Thymus (tissue), 11 donors: ENCODE measurements around the gene ABCD2. TPM values are rescaled to one million over a fixed set of nuclear protein-coding genes. Genes with fewer than 3 reads are reported as not detected.

ENCODE experiments used
- DNase-seq, 9 donors: peaks; one replicate each; pipeline ENCODE4 v3.0.0-alpha.2; 2013; ENCODE audit warnings: low spot score in 9 of 9, low read depth in 6 of 9, missing footprints in 1 of 9
- H3K27ac ChIP-seq, 2 donors: one replicate each; pipeline ENCODE4 v1.5.1; 2013; ENCODE audit warnings: control low read depth in 1 of 2, low read depth in 1 of 2, low read length in 1 of 2, mild to moderate bottlenecking in 1 of 2, moderate library complexity in 1 of 2
- H3K27me3 ChIP-seq, 2 donors: one replicate each; pipeline ENCODE4 v1.5.1; 2013; ENCODE audit warnings: low read length in 1 of 2; ENCODE audit not compliant: control insufficient read depth in 2 of 2, insufficient read depth in 1 of 2
- H3K36me3 ChIP-seq, 2 donors: one replicate each; pipeline ENCODE4 v1.5.1; 2013; ENCODE audit warnings: low read length in 1 of 2, mild to moderate bottlenecking in 1 of 2, moderate library complexity in 1 of 2; ENCODE audit not compliant: control insufficient read depth in 2 of 2, insufficient read depth in 2 of 2
- H3K4me1 ChIP-seq, 2 donors: one replicate each; pipeline ENCODE4 v1.5.1; 2013; ENCODE audit warnings: low read length in 2 of 2; ENCODE audit not compliant: control insufficient read depth in 2 of 2, insufficient read depth in 2 of 2
- H3K4me3 ChIP-seq, 2 donors: one replicate each; pipeline ENCODE4 v1.5.1; 2013; ENCODE audit warnings: low read length in 2 of 2, control low read depth in 1 of 2, mild to moderate bottlenecking in 1 of 2
- H3K9me3 ChIP-seq, 2 donors: one replicate each; pipeline ENCODE4 v1.5.1; 2013; ENCODE audit warnings: low read length in 1 of 2, mild to moderate bottlenecking in 1 of 2; ENCODE audit not compliant: control insufficient read depth in 2 of 2, insufficient read depth in 1 of 2
- WGBS: extraction: QIAGEN DNeasy Blood & Tissue Kit; methylation state at CpG from one replicate; pipeline ENCODE4 v1.1.7; 2013; 5-methylcytosine and 5-hydroxymethylcytosine counted together
- polyA plus RNA-seq: library from polyadenylated mRNA; stranded (reverse); fragments of 200-250 nt; gene quantifications from one replicate; pipeline ENCODE4 v1.2.3, GENCODE V29; 2013
- total RNA-seq: library from RNA; stranded (reverse); fragments of 120-200 nt; gene quantifications from one replicate; pipeline ENCODE4 v1.2.4, GENCODE V29; 2013
- donor health status: healthy.

ABCD2 gene
- total and polyA plus RNA-seq, 2 donors, result 0.71 to 0.84 TPM

DNA sequence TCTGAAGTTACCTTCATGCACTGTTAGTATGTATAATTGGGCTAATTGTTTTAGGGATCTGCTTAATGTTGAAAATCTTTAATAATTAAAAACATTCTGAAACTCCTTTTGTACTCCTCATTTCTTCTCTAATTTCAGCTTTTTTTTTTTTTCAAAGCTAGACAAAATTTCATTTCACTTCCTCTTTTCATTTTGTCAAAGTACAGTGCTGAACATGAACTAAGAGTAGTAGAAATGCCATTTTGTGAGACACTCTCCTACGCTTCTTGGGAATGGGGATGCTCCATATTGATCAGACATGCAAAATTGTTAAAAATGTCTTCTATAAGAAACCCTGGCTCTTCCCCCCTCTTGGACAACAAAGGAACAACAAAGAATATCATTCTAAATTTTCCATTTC lies 1.7 kb downstream of the ABCD2 start:
- H3K4me1 ChIP-seq, result peaks cover 0 to 3% of the 10 kb centered on the region in 2 donors
- H3K36me3 ChIP-seq, result no peaks in the 10 kb centered on the region
- no peaks in the 10 kb centered on the region for H3K27me3 ChIP-seq
- no peaks in the 10 kb centered on the region for H3K9me3 ChIP-seq
- 88% methylated on average over 1 of the region's 1 CpG for WGBS
- peak in 1 of 9 donors; percentile 12 for DNase-seq
- H3K4me3 ChIP-seq, result no peak overlapping the region
- no peak overlapping the region for H3K27ac ChIP-seq

DNA sequence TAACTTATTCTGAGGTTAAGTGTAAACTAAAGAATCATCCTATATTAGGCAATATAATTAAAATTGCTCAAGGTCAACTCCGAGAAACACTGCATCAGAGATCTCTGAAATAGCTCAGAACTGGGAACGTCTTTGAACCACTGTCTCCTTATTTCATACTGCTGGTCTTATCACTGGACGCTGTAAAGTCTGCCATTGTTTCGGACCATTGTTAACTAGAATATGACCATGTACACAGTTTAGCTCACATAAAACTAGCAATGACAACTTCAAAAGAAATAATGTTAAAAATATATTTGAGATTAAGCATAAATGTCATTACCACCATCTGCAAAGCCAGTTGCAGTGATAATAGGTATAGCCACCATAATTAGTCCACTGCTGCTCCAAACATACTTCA lies 2.9 kb downstream of the ABCD2 start:
- no peaks in the 10 kb centered on the region for H3K36me3 ChIP-seq
- no peak overlapping the region for H3K4me3 ChIP-seq
- DNase-seq, result no peak
- H3K9me3 ChIP-seq, result no peaks in the 10 kb centered on the region
- peaks cover 0 to 3% of the 10 kb centered on the region in 2 donors for H3K4me1 ChIP-seq
- 96% methylated on average over 4 of the region's 4 CpGs for WGBS
- H3K27me3 ChIP-seq, result no peaks in the 10 kb centered on the region
- H3K27ac ChIP-seq, result no peak overlapping the region

DNA sequence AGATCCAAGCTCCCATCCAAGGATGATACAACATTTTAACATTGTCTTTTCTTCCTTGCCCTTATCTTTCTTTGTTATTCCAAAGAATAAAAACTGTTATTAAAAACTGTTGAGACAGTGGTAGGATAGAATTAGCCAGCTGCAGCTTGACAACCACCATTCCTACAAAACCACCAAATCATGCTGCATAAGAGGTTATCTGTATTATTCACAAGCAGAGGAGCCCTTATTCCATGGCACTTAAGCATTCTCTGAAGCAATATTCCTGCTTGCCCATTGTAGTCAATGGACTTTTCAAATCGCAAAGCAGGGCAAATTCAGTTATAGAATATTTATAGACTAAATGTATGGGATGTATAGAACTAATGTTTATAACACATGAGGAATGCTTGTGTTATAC lies 3.4 kb downstream of the ABCD2 start:
- Histone ChIP-seq H3K4me1 (peaks cover 0 to 3% of the 10 kb centered on the region in 2 donors), H3K27ac (no peak overlapping the region), H3K9me3 (no peaks in the 10 kb centered on the region), H3K36me3 (no peaks in the 10 kb centered on the region), H3K27me3 (no peaks in the 10 kb centered on the region), H3K4me3 (no peak overlapping the region)
- WGBS, result 99% methylated on average over 1 of the region's 1 CpG
- no peak for DNase-seq

DNA sequence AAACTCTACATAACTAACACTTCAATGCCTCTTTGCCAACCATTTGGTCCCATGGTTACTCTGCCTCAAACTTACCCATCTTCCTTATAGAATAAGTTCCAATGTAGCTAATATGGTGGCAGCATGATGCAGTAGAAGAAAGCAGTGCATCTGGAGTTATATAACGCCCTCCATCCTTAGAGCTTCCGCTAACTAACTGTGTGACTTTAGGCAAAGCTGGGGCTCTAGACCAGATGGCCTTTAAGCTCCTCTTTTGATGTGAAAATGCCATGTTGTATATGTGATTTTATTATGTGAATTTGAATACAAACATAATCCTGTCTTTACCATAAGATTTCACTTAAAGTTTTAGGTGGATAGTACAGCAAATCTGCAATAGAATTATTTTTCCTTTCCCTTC lies 6.1 kb downstream of the ABCD2 start:
- Histone ChIP-seq H3K36me3 (no peaks in the 10 kb centered on the region), H3K4me3 (no peak overlapping the region)
- 95% methylated on average over 2 of the region's 2 CpGs for WGBS

DNA sequence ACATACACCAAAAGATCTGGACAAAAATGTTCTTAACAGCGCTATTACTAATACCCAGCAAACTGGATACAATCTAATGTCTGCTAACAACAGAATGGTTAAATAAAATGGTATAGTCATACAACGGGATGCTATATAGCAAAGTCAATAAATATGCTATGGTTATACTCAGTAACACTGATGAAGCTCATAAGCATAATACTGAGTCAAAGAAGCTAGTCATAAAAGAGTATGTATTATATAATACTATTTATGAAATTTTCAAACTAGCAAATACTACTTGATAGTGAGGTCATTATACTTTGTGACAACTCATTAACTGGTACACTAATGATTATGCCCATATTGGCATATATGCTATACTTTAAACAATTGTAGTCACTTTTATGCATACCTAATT lies 7.4 kb downstream of the ABCD2 start:
- no peak for DNase-seq
- Histone ChIP-seq H3K9me3 (no peaks in the 10 kb centered on the region), H3K4me3 (no peak overlapping the region), H3K27me3 (no peaks in the 10 kb centered on the region), H3K36me3 (no peaks in the 10 kb centered on the region), H3K4me1 (no peaks in the 10 kb centered on the region), H3K27ac (no peak overlapping the region)
- WGBS, result 99% methylated on average over 2 of the region's 2 CpGs

More for the DNA sequence above, 6.1 kb downstream of the ABCD2 start:
- Histone ChIP-seq H3K27ac (no peak overlapping the region), H3K9me3 (no peaks in the 10 kb centered on the region), H3K27me3 (no peaks in the 10 kb centered on the region), H3K4me1 (no peaks in the 10 kb centered on the region)
- no peak for DNase-seq

DNA sequence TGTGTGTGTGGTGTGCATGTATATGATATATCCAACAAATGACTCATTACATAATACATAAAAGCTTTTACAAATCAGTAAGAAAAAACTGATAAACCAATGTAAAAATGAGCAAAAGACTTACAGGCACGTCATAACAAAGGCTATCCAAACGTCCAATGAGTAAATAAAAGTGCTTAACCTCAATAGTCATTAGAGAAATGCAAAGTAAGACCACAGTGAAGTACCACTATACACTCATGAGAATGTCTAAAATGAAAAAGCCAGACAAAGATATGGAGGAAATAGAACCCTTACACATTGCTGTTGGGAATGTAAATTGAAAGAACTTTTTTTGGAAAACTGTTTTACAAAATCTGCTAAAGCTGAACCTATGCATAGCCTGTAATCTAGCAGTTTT lies 7.8 kb downstream of the ABCD2 start:
- Histone ChIP-seq H3K36me3 (no peaks in the 10 kb centered on the region), H3K4me1 (no peaks in the 10 kb centered on the region), H3K4me3 (no peak overlapping the region), H3K27me3 (no peaks in the 10 kb centered on the region), H3K27ac (no peak overlapping the region), H3K9me3 (no peaks in the 10 kb centered on the region)
- 93% methylated on average over 2 of the region's 2 CpGs for WGBS
- no peak for DNase-seq

DNA sequence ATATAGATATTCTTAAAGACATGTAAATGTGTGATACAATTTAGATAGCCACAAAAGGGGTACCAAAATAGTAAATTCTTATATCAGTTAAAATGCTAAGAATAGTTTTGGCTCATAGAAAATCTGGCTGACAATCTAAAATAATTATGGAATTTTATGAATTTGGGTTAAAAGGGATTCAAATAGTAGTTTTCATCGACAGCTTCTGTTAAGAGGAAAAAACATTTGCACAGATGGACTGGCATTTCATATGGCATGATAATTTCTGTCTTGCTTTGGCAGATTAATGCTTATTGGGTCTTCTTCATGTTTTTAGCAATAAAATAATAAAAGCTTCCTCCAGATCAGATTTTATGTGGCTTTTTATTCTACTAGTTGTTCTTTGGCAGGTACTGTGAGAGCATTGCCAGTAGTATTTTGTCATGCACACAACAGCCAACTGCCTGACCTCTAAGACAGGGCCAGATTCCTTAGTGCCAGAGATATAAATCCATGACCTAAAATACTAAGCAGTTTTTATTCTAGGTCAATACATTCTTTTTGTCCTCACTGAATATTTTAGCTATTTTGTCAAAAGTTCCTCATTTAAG lies 9.1 kb downstream of the ABCD2 start:
- Histone ChIP-seq H3K27me3 (no peaks in the 10 kb centered on the region), H3K36me3 (no peaks in the 10 kb centered on the region), H3K9me3 (no peaks in the 10 kb centered on the region), H3K4me3 (no peak overlapping the region), H3K4me1 (no peaks in the 10 kb centered on the region), H3K27ac (no peak overlapping the region)
- no peak for DNase-seq
- 92% methylated on average over 1 of the region's 1 CpG for WGBS

DNA sequence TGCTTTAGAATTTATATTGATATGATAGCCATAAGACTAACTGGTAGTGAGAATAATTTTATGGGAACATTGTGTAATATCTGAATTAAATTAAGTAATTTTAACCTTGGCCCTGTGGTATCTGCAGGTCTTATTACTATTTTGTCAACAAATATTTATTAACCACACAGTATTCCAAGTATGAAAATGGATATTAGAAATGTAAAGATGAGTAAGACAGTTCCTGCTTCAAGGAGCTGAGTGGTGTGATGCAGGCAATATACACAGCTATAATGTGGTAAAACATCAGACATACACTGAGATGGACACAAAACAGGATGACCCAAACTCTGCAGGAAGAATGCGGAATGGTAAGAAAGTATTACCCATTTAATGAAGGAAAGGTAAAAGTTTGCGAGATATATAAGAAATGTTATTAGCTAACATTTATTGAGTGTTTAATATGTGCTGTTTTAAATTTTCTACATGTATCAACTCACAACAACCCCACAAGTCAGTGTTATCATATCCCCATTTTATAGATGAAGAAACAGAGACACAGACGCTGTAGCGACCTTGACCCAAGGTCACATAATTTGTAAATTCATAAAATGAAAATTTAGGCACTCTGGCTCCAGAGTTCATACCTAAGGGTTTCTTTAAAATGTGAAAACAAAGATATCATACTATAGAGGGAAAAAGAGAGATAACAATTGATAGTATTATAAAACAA lies 12.7 kb downstream of the ABCD2 start:
- no peak for DNase-seq
- H3K9me3 ChIP-seq, result no peaks in the 10 kb centered on the region
- H3K36me3 ChIP-seq, result no peaks in the 10 kb centered on the region
- H3K4me3 ChIP-seq, result no peak overlapping the region
- no peaks in the 10 kb centered on the region for H3K4me1 ChIP-seq
- 96% methylated on average over 4 of the region's 4 CpGs for WGBS
- no peak overlapping the region for H3K27ac ChIP-seq
- no peaks in the 10 kb centered on the region for H3K27me3 ChIP-seq

DNA sequence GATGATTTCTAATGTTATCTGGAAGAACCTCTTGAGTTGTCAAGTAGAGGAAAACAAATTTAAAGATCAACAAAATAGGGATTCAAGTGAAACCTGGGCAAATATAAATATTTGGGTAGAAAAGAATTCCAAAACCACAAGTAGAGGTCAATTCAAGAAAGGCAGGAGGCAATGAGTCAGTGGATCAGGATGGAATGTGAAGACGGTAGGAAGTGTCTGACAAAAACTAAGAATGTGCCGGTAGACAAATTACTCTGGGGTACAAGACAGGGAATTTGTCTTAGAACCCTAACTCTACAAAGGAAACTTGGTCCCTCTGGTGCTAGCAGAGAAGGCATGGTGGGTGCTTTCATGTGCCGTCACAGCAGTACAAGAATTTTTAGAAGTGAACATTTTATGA lies 13.6 kb downstream of the ABCD2 start:
- Histone ChIP-seq H3K36me3 (no peaks in the 10 kb centered on the region), H3K27ac (no peak overlapping the region), H3K4me1 (no peaks in the 10 kb centered on the region), H3K4me3 (no peak overlapping the region), H3K9me3 (no peaks in the 10 kb centered on the region), H3K27me3 (no peaks in the 10 kb centered on the region)
- WGBS, result 86% methylated on average over 3 of the region's 3 CpGs
- DNase-seq, result no peak
